Astrocyte of the cerebellum (primary cell): ENCODE results near the gene DNPH1.

Experiments
- DNase-seq: peaks from one replicate; pipeline ENCODE4 v3.0.0-alpha.2; 2011; ENCODE audit warnings: low read depth
- H3K4me3 ChIP-seq: 2 replicates; pipeline ENCODE4 v1.5.1; 2011; ENCODE audit warnings: mild to moderate bottlenecking, low read depth, low read length, moderate library complexity
- CTCF ChIP-seq: IDR thresholded peaks from 2 replicates; pipeline ENCODE4 v1.5.1; 2012; ENCODE audit warnings: low read length, low read depth, moderate library complexity, mild to moderate bottlenecking; ENCODE audit errors: missing control alignments
- in situ Hi-C: cut with HindIII; loops from 2 replicates; pipeline ENCODE4 v1.10.0; 2017; ENCODE audit warnings: low sequenced_read_pairs

Gene DNPH1

DNA sequence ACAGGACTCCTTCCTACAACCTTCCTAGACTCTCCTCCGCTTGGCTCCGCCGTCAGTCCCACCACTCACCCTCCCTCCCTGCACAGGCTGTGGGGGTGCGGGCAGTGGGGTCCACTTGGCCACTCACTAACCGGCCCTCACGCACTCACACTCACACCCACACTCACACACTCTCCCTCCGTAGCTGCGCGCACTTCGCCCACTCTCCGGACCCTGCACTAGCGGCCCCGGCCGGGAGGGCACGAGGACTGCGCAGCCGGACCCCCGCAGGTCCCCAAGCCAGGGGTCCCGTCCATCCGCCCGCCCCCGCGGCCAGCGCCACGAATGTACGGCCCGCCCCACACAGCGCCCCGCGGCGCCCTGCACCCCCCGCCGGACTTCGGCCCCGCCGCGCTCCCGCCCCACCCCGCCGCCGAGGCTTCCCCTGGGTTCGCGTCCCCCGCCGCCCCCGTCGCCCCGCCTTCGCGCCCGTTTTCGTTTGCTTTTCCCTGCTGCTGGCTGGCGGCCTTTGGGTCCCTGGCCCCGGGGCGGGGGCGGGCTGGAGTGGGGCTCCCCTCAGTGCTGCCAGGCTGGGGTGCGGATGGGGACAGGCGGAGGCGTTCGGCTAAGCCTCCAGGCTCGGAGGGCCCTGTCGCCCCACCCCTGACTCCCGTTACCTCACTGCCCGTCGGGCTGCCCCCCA is 45.8 kb upstream of the DNPH1 start:
- no peak for DNase-seq
- peak overlapping the region; percentile 18 for H3K4me3 ChIP-seq
- in situ Hi-C loops, result no loop called here
- TF ChIP-seq CTCF, result no peak

GRCh38 chr6:43274127-43274915 is 45.0 kb upstream of the DNPH1 start:
- no peak for DNase-seq
- TF ChIP-seq CTCF, result no peak
- H3K4me3 ChIP-seq, result no peak overlapping the region
- in situ Hi-C loops, result no loop called here

GRCh38 chr6:43273707-43274106 is 44.4 kb upstream of the DNPH1 start:
- DNase-seq, result no peak
- TF ChIP-seq CTCF, result no peak
- in situ Hi-C loops, result no loop called here
- H3K4me3 ChIP-seq, result no peak overlapping the region

DNA sequence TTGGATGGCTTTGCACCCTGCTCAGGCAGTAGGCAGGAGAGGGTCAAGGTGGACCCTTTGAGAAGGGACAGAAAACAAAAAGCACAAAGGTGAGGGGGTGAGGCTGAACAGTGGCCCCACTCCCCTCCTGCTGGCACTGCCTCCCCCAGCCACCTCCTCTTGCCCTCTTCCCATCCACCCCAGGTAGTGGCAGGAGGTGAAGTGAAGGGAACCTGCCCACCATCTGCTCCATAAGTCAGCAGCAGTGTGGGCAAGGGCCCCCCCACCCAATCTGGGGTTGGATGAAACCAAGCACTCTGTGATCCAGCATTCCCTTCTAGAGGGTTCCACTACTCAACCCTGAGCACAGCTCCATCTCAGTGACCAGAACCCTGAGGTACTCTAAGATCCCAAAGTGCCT is 42.7 kb upstream of the DNPH1 start:
- no peak for TF ChIP-seq CTCF
- in situ Hi-C loops, result no loop called here
- DNase-seq, result no peak
- no peak overlapping the region for H3K4me3 ChIP-seq

GRCh38 chr6:43271103-43271815 is 42.0 kb upstream of the DNPH1 start:
- no peak overlapping the region for H3K4me3 ChIP-seq
- in situ Hi-C loops, result no loop called here
- DNase-seq, result no peak
- no peak for TF ChIP-seq CTCF

DNA sequence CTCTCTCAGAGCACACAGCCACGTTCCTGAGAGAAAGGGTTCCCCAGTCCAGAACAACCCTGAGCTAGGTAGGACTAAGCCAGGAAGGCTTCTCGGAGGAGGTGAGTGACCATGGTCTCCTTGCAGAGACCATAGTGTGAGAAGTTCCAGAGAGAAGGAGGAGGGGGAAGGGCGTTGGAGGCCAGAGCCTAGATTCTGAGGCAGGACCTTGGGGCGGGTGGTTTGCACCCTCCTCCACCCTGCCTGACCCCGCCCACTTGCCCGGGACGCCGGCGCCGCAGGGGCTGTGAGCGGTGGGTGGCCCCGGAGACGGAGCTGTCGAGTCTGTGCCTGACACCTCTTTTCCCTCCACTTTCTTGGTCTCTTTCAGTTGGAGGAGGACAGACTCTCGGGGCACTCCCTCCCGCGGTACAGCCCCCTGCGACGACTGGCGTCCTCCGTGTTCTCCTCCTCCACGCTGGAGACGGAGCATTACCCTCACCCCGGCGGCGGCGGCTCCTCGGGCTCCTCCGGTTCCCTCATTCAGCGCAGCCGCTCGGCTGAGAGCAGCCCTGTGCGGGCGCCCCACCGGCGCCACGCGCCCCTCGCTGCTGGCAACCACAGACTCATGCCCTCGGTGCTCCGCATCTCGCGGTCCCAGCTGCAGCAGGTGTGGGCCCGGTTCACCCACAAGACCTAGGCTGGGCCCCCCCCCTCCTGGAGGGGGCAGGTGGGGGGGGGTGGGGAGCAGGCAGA is 40.2 kb upstream of the DNPH1 start:
- H3K4me3 ChIP-seq, result no peak overlapping the region
- in situ Hi-C loops, result no loop called here
- no peak for TF ChIP-seq CTCF
- no peak for DNase-seq
